Epidermal melanocyte (primary cell): ENCODE measurements around the gene A4GNT.
A peak's percentile ranks its signal among the peaks of the same experiment; 100 is the strongest.
"Not testable (repeated sequence)": the region's sequence is repeated elsewhere in the genome, so short reads cannot be mapped to it uniquely, and the experiment has no call there.

Source experiments
- DNase-seq: peaks from one replicate; pipeline ENCODE4 v3.0.0; 2011; ENCODE audit warnings: low spot score; ENCODE audit not compliant: insufficient read length

A4GNT gene

DNA sequence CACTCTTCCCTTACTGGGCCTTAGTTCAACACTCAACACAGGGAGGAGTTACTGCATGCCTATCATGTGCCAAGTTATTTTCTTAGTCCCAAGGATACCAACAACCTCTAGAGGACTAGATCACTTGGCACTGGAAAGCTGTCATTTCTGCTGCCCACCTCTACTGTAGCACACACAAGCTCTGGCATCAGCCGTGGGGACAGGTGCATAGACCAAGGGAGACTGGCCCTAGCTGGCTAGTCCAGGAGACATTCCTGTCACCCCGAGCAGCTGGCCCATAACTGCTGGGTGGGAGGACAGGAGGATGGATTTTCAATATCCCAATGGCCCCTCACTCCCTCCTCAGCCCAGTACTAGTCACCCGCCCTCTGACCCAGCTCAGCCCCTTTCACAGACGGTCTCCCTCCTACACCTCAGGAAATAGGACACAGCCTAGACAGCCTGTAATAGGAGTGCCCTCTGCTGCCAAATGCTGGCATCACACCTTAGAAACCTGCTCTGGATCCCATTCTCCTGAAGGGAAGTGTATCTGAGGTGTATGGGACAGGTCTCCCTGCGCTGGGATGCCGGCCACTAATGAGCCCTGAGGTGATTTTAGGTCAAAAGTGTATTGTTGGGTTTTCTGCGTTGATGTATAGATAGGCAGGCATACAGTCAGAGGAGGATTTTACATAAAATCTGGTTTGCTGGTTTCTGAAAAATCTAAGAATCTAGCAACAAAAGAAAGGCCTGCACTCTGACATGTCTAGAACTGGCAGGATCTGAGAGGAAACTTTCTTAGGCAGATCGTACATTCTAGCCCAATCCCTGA lies 13.4 kb downstream of the A4GNT start:
- DNase-seq, result no peak

DNA sequence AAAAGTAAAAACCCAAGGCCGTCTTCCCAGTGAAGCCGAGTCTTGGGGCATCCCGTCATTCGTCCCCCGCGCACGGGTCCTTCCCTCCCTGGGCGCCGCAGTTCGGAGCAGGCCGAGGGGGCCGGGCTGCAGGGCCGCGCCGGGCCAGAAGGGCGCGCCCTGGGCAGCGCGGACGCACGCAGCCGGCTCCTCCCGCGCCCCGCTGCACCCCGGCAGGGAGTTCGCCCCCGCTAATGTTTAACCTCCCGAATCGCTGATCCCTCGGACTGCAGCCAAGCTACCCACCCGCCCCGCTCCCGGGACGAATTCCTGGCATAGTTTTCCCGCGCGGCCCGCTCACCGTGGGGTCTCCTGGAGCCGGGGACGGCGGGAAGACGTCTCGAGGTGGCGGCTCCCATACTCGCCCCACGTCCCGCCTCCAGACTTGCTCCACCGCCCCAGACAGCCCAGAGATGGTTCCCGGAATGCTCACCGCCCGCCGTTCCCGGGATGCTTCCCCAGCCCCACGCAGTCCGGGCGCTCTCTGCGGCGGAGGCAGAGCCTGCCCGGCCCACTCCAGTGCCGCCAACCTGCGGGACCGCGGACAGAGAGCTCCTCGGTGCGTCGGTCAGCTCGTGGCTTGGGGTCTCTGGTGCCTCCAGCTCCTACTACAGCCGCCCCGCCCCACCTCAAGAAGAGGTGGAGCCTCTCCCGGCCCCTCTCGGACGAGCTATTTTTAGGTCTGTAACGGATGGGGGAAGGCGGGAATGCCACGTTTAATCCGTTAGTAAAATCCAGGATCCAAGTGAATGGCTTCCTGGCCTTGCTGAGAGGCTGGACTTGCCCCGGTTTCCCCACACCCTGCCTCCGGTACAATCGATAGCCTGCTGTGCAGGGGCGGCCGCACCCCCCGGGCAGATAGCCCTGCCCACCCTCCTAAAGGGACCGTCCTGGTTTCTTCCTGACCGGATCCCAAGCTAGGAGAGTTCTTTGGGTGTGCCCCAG lies 16.9 kb downstream of the A4GNT start, which contains the start of gene DZIP1L:
Gene DZIP1L (minus strand): TSS at position 621 of the 984 bp plus-strand sequence. CDS start 11,637 bp downstream, outside the sequence.
- DNase-seq, result no peak

DNA sequence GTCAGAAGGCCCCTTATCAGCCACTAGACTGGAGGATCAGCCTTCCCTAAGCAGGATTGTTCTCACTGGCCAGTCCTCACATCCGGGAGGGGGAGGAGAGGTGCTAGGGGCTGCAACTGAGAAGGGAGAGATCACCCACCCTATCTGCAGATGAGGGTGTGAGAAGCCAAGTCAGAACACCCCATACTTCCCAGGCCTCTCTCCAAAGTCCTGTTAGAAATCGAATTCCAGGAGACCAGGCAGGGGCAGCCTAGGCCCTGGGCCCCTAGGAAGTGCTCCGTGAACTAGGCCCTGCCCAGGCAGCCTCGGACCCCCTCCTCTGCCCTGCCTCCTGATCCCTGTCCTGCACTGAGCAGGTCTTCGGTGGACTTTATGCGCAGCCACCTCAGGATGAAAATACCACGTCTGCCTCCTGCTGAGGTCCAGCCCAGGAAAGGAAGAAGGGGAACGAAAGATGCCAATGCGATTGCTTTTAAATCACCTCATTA lies 17.7 kb downstream of the A4GNT start:
- no peak for DNase-seq

DNA sequence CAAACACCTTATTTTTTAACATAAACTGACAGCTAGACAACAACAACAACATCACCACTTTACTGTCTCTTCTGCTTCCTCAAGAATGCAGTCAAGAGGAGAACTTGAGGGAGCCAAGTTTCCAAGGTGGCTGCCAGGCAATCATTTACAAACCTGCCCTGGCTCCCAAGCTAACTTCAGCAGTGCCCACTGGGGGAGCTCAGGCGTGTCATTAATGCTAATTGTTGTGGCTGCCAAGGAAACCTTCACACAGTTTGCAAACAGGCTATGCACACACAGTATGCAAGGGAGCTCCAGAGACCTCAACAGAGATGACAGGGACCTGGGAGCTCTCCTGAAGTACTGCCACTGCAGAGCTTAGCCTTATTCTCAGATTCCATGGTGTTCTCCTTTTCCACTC lies 18.9 kb downstream of the A4GNT start:
- DNase-seq, result no peak

DNA sequence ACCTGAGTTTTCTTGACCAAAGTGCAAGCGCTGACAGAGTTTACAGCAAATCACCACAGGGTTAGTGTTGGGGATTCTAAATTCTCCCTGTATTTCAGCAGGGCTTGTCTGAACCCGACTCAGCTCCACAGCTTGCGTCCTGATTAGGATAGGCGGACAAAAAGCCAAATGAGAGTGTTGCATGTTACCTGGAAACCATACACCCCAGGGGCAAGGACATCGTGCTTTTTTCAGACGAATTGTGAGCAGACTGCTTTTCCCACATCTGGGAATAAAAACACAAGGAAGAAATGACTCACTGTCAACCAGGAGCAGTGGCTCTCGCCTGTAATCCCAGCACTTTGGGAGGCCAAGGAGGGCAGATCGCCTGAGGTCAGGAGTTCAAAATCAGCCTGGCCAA lies 19.8 kb downstream of the A4GNT start:
- no peak for DNase-seq

DNA sequence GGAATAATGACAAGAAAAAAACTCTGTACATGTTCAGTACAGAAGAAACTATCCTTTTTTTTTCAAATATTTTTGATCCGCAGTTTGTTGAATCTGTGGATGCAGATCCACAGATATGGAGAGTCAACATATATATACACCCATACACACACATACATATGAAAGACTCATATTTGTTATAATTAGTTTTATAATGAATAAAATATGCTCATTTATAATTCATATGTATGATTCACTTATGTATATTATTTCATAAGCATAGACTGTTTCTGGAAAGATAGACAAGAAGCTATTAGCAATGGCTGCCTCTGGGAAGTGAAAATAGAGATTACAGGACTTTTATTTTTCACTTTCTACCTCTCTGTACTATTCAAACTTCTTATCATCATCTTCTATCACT lies 26.6 kb downstream of the A4GNT start:
- no peak for DNase-seq

DNA sequence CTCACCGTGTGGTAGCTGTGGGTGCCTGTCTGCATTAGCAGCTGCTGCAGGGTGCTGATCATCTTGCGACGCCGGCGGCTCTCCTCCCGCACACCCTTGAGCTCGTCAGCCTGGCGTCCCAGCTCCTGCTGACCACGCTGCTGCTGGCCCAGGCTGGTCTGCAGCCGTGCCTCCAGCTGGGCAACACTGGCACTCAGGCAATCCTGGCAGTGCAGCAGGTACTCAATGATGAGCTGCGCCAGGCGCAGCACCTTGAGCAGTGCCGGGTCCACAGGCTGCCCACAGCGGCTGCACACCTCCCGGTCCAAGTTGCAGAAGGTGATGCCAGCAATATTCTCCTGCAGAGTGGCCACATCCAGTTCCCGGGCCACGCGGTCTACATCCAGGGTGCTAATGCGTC lies 28.7 kb downstream of the A4GNT start:
- no peak for DNase-seq

DNA sequence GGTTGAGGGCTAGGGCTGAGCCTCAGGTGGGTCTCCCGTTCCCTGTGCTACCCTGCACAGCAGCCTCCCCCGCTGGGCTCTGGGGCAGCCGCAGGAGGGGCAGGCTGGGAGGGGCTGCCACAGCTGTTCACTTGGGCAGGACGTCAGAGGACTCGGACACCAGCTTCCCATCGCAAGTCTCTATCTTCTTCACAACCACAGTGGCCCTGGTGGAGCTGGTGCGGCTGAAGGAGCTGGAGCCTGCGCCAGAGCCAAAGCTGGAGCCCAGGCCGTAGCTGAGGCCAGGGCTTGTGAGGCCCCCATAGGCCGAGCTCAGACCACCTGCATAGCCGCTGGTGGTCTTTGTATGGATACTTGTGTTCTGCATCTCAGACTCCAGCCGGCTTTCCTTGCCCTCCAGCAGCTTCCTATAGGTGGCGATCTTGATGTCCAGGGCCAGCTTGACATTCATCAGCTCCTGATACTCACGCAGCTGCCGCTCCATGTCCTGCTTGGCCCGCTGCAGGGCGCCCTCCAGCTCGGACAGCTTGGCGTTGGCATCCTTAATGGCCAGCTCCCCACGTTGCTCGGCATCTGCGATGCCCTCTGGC lies 30.7 kb downstream of the A4GNT start:
- DNase-seq, result not testable (repeated sequence)

DNA sequence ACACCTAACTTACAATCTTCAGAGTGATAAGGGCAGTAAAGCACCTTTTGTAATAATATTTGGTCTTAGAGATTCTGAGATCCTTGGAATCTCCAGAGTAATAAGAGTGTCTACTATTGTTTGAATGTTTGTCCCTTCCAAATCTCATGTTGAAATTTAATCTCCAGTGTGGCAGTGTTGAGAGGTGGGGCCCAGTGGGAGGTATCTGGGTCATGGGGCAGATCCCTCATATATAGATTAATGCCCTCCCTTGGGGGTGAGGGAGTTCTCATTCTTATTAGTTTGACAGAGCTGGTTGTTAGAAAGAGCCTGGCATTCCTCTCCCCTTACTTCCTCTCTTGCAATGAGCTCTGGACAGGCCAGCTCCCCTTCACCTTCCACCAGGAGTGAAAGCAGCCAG lies 32.8 kb downstream of the A4GNT start:
- DNase-seq, result no peak

DNA sequence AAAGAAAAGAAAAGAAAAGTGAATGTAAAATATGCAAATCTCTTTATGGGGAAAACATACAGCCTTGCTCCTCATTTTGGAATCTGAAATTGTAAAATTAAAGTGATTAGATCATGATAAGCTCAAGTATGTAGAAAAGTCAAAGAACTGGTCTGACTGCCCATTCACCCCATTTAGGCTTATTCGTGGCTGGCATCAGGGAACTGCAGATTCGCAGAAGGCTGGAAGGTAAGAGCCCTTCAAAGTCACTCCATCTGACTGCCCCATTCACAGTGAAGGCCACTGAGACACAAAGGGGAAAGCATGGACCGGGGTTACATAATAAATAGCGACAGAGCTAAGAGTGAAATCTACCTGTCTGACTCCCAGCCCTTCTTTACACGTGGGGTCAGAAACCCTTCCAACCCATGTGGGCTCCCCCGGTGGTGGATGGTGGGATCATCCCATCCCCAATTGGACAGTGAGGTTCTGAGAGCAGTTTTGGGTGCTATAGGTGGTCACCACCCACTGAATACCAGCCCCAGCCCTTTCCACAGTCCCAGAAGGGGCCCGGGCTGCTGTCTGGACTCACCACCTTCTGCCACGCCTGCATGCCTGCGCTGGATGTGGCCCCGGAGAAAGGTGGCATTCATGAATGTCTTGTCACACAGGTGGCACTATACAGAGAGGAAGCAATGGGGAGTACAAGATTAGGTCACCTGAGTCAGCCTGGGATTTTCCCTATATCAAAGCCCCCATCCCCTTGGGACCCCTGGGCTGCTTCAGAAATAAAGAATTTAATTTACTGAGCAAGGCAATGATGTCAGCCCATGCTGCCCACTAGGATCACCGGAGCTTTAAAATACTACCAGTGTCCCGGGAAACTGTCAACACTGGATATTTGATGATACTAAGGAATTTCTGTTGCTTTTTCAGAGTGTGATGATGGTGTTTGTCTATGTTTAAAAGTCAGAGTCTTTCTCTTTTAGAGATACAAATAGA lies 34.7 kb downstream of the A4GNT start:
- no peak for DNase-seq

DNA sequence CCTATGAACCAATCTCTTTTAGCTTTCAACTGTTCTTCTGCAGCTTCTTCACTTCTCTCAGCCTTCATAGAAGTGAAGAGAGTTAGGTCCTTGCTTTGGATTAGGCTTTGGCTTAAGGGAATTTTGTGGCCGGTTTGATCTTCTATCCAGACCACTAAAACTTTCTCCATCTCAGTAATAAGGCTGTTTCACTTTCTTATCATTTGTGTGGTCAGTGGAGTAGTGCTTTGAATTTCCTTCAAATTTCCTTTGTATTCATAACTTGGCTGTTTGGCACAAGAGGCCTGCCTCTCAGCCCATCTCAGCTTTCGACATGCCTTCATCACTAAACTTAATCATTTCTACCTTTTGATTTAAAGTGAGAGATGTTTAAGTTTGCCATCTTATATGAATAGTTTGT lies 38.5 kb downstream of the A4GNT start:
- no peak for DNase-seq

DNA sequence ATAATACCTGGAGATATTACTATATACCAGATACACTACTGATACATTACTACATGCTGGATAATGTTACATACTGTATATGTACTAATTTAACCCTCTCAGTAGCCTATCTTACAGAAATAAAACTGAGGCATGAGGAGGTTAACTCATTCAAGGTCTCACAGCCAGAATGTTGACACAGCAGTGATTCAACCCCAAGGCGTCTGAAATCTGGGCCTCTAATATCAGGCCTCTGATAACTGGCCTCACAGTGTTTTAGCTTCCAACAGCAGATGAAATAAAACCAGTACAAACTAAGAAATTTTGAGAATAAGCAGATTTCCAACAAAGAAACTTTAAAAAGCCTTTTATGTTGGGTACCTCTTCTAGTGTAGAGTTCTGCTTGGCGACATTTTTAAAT lies 40.2 kb downstream of the A4GNT start:
- no peak for DNase-seq

DNA sequence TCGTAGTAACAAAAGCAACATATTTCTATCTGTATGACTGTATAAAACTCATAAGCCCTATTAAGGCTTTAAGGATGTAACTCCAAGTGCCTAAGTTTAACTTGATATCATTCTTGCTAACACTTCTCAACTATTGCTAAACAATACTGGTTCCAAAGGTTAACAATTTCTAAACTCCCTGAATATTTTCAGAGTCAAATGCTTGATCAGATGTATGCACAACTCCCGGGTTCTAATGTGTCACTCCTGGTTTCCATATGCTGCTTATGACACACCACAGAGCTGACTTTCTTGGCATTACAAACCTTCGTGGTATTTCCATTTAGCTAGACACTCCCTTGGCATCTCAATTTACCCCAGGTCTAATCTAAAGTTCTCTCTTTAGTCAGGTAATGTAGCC lies 43.1 kb downstream of the A4GNT start:
- no peak for DNase-seq

DNA sequence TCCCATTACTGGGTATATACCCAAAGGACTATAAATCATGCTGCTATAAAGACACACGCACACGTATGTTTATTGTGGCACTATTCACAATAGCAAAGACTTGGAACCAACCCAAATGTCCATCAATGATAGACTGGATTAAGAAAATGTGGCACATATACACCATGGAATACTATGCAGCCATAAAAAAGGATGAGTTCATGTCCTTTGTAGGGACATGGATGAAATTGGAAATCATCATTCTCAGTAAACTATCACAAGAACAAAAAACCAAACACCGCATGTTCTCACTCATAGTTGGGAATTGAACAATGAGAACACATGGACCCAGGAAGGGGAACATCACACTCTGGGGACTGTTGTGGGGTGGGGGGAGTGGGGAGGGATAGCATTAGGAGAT lies 46.4 kb downstream of the A4GNT start:
- not testable (repeated sequence) for DNase-seq

DNA sequence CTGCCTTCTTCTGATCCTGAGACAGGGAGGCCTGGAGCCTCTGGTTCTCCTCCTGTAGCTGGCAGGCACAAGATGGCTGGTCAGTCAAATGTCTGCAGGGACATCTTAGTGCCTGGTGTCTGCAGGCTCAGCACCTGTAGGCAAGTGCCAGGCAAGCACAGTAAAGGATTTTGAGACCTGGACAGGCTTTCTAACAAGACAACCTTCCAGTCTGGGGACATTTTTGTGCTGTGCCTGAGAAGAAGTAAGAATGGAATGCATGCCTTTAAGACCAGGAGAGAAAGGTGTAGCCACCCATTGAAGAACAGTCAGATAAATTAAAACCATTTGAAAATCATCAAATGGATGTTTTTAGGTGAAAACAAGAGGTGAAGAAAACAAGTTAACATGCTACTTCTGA lies 48.0 kb downstream of the A4GNT start:
- DNase-seq, result no peak

DNA sequence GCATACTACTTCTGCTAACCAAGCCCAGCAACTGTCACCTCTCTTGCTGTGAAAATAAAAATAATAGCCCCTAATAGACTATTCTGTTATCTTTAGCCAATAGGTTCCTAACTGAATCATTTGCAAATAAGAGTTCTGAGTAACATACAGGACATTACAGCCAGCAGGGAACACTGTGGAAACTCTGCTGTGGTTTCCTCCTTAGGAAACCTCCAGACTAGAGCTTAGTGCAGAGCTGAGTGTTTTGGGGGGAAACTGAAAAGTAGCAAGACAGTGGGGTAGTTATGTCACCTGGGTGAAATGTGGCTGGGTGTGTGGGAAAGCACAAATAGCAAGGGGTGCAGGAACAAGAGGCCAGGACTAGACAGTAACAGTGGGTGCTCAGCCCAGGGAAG lies 49.2 kb downstream of the A4GNT start:
- no peak for DNase-seq

DNA sequence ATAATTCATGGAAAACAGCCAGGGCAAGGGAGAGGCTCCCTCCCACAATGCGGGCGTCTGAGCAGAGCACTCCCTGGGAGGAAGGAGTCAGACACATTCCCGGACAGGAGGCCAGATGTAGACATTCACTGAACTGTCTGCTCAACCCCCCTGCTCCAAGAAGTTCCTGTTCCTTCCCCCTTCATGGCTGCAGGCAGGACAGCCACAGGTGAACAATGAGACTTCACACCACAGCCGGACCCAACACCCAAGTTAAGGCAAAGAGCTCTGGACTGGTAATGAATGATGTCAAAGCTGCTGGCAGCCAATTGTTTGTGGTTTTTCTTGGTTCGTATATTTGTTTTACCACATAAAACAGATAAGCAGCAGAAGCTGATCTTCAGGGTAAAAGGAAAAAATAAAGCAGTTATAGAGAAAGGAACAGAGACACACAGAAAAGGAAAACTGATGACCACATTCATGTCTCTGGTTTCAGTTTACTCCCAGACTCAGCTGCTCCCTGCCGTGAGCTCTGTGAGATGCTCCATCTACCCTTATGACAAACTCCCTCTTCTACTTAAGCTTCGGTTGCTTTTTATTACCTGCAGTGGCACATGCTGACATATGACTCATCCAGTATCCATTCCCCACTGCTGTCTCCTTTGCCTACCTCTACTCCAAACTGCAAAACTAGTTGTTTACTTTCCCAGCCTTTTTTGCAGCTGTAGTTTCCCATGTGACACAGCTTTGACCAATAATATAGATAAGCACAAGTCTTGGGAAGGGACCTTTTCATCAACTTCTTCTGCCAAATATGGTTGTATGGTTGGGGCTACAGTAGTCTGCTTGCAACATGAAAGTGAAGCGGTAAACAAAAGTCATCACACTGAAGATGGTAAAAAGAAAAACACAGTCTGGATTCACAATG lies 49.9 kb downstream of the A4GNT start:
- DNase-seq, result peak; percentile 28

DNA sequence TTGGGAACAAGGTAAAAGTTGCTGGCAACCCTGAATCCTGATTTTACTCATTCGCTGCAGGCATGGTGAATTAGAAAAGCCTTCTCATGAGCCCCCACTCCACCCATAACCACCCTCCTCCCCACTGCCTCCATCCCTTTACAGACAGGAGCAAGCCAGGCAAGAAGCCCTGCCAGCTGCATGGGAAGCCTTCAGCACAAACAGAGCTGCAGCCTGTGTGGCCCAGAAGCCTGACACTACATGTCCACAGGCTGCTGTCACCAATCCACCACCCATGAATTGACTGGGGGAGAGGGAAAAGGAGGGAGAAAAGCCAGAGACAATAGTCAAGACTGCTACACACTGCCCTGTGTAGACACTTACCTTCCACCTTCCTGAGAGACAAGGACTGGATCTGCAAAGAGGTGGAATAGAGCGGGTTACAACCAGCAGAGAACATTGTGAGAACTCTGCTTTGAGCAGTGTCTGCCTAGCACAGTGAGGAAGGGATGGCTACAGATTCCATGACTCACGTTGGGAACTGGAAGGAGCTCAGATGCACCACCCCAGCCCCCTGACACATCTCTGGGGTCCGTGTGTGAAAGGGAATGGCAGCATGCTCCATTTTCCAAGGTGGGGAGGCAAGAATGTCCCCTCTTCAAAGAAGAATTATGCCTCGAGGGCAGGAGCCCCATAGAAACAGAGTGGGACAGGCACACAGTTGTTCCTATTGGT lies 50.7 kb downstream of the A4GNT start:
- DNase-seq, result no peak

DNA sequence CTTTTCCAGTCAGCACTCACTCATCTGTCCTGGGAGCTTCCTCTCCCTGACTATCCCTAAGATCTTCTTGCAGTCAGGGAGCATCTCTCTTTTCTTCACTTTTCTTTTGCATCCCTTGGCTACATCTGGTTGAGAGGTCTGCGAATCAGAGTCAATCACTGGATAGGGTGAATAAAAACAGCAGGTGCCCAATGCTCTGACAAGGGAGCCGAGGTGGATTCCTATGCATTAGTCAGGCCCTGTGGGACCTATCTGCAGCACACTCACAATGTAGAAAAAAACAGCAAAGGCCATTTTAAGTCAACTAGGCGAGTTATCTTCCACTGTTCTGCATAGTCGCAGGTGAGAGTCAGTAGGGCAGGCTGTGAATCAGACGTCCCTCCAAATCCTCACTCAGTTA lies 52.3 kb downstream of the A4GNT start:
- DNase-seq, result no peak
